H1 (cell line): ENCODE measurements around the gene DENND4B. TPM values are rescaled to one million over a fixed set of nuclear protein-coding genes. Genes with fewer than 3 reads are reported as not detected.
A peak's percentile ranks its signal among the peaks of the same experiment; 100 is the strongest.

ENCODE experiments used
- CTCF ChIA-PET: fragments of 300-600 bp; sonication (Branson Sonifier 250); formaldehyde crosslinking; loops from one replicate; lab custom pipeline; 2021; ENCODE audit not compliant: partially characterized antibody; lab: Charles Lee
- POLR2A ChIA-PET: fragments of 300-600 bp; sonication (Branson Sonifier 250); formaldehyde crosslinking; loops from one replicate; lab custom pipeline; 2021; ENCODE audit warnings: inconsistent platforms; ENCODE audit not compliant: partially characterized antibody; lab: Charles Lee
- DNase-seq, 2 experiments: peaks; one replicate each; pipeline versions ENCODE4 v3.0.0 to v3.0.0-alpha.2; 2010 to 2022; ENCODE audit warnings: low spot score in 2 of 2, low read depth in 1 of 2, mixed read lengths in 1 of 2
- FAIRE-seq: peaks from 2 replicates; lab custom pipeline; 2011; peaks lifted over from hg19 to GRCh38; lab: Jason Lieb, UNC
- H2AFZ ChIP-seq: 2 replicates; pipeline ENCODE4 v1.8.1; 2012; ENCODE audit warnings: low read length, inconsistent platforms
- H2AK5ac ChIP-seq: 2 replicates; pipeline ENCODE4 v1.6.1; 2013; ENCODE audit warnings: low read depth, low read length
- H2BK120ac ChIP-seq: replicated peaks from 2 replicates; pipeline ENCODE3; 2013; ENCODE audit warnings: low read depth, low read length, inconsistent platforms
- H2BK12ac ChIP-seq: 2 replicates; pipeline ENCODE4 v1.6.1; 2013; ENCODE audit warnings: low read depth, low read length
- H2BK15ac ChIP-seq: 2 replicates; pipeline ENCODE4 v1.6.1; 2013; ENCODE audit warnings: low read length
- H2BK20ac ChIP-seq: 2 replicates; pipeline ENCODE4 v1.6.1; 2013; ENCODE audit warnings: low read length
- H2BK5ac ChIP-seq: 2 replicates; pipeline ENCODE4 v1.6.1; 2013; ENCODE audit warnings: low read depth, low read length
- H3K14ac ChIP-seq: 2 replicates; pipeline ENCODE4 v1.6.1; 2013; ENCODE audit warnings: inconsistent platforms; ENCODE audit not compliant: insufficient read length
- H3K18ac ChIP-seq: 2 replicates; pipeline ENCODE4 v1.6.1; 2013; ENCODE audit warnings: low read length; ENCODE audit errors: extremely low read depth
- H3K23ac ChIP-seq: 2 replicates; pipeline ENCODE4 v1.6.1; 2013; ENCODE audit warnings: inconsistent platforms; ENCODE audit not compliant: insufficient read length
- H3K23me2 ChIP-seq: 2 replicates; pipeline ENCODE4 v1.6.1; 2013; ENCODE audit warnings: low read depth, low read length
- H3K27ac ChIP-seq: 2 replicates; pipeline ENCODE4 v1.6.1; 2011; ENCODE audit warnings: low read depth, low read length, inconsistent platforms
- H3K27me3 ChIP-seq, 4 experiments: replicated peaks in 1 of 4; 1 replicate in 1 of 4; 2 replicates in 3 of 4; pipeline versions ENCODE4 v1.6.1 to v1.8.1; 2011 to 2013; ENCODE audit warnings: low read length in 3 of 4, mild to moderate bottlenecking in 3 of 4, inconsistent platforms in 2 of 4, mixed read lengths in 2 of 4, moderate library complexity in 1 of 4; ENCODE audit not compliant: control insufficient read depth in 3 of 4, insufficient read depth in 3 of 4; ENCODE audit errors: extremely low read depth in 1 of 4
- H3K36me3 ChIP-seq, 4 experiments: 2 replicates each; pipeline versions ENCODE4 v1.6.1 to v1.8.1; 2011 to 2013; ENCODE audit warnings: mild to moderate bottlenecking in 4 of 4, low read length in 3 of 4, moderate library complexity in 2 of 4, control low read depth in 1 of 4, inconsistent platforms in 1 of 4; ENCODE audit not compliant: insufficient read depth in 4 of 4, control insufficient read depth in 2 of 4
- H3K4ac ChIP-seq: replicated peaks from 2 replicates; pipeline ENCODE3; 2013; ENCODE audit warnings: low read length, low read depth, mixed read lengths, inconsistent platforms; ENCODE audit not compliant: insufficient read length
- H3K4me1 ChIP-seq, 4 experiments: replicated peaks in 1 of 4; 1 replicate in 1 of 4; 2 replicates in 3 of 4; pipeline versions ENCODE4 v1.6.1 to v1.8.1; 2011 to 2013; ENCODE audit warnings: low read length in 3 of 4, inconsistent platforms in 2 of 4, mixed read lengths in 1 of 4; ENCODE audit not compliant: insufficient read depth in 4 of 4, control insufficient read depth in 3 of 4
- H3K4me2 ChIP-seq, 2 experiments: 2 replicates each; pipeline versions ENCODE4 v1.6.1 to v1.8.1; 2011 to 2013; ENCODE audit warnings: low read depth in 2 of 2, low read length in 2 of 2, control low read depth in 1 of 2, inconsistent platforms in 1 of 2, mild to moderate bottlenecking in 1 of 2; ENCODE audit not compliant: insufficient read depth in 1 of 2
- H3K4me3 ChIP-seq, 4 experiments: fragments of 200-600, 300-600 bp in 1 of 4; sonication (generic), shearing (Covaris generic), sonication (Bioruptor Twin) in 1 of 4; 2 replicates each; pipeline versions ENCODE4 v1.5.1 to v1.8.1; 2011 to 2016; ENCODE audit warnings: low read length in 4 of 4, low read depth in 3 of 4, control low read depth in 2 of 4, inconsistent platforms in 2 of 4, mild to moderate bottlenecking in 2 of 4, mixed read lengths in 1 of 4, moderate library complexity in 1 of 4; ENCODE audit not compliant: insufficient read depth in 2 of 4; ENCODE audit errors: extremely low read depth in 1 of 4
- H3K56ac ChIP-seq: replicated peaks from 2 replicates; pipeline ENCODE3; 2013; ENCODE audit warnings: low read depth, mild to moderate bottlenecking, mixed read lengths, low read length, inconsistent platforms; ENCODE audit not compliant: insufficient read length
- H3K79me1 ChIP-seq: 2 replicates; pipeline ENCODE4 v1.6.1; 2013; ENCODE audit warnings: low read depth, low read length, control low read depth
- H3K79me2 ChIP-seq, 2 experiments: 2 replicates each; pipeline versions ENCODE4 v1.6.1 to v1.8.1; 2012 to 2013; ENCODE audit warnings: low read length in 2 of 2, mild to moderate bottlenecking in 2 of 2, inconsistent platforms in 1 of 2; ENCODE audit not compliant: insufficient read depth in 2 of 2, control insufficient read depth in 1 of 2
- H3K9ac ChIP-seq, 4 experiments: replicated peaks in 1 of 4; 1 replicate in 1 of 4; 2 replicates in 3 of 4; pipeline versions ENCODE4 v1.6.1 to v1.8.1; 2011 to 2013; ENCODE audit warnings: low read depth in 3 of 4, low read length in 3 of 4, control low read depth in 2 of 4, mild to moderate bottlenecking in 2 of 4, moderate library complexity in 2 of 4, inconsistent platforms in 1 of 4; ENCODE audit errors: extremely low read depth in 1 of 4
- H3K9me3 ChIP-seq, 2 experiments: 2 replicates each; pipeline versions ENCODE4 v1.6.1 to v1.8.1; 2012 to 2013; ENCODE audit warnings: mild to moderate bottlenecking in 2 of 2, moderate library complexity in 2 of 2, control low read depth in 1 of 2, inconsistent platforms in 1 of 2, low read depth in 1 of 2, low read length in 1 of 2, mixed read lengths in 1 of 2; ENCODE audit not compliant: insufficient read depth in 2 of 2
- H4K20me1 ChIP-seq, 2 experiments: replicated peaks in 1 of 2; 2 replicates each; pipeline versions ENCODE3 to v1.8.1; 2011 to 2013; ENCODE audit warnings: inconsistent platforms in 2 of 2, low read length in 2 of 2, mild to moderate bottlenecking in 1 of 2; ENCODE audit not compliant: insufficient read depth in 2 of 2, control insufficient read depth in 1 of 2
- H4K5ac ChIP-seq: 2 replicates; pipeline ENCODE4 v1.6.1; 2013; ENCODE audit warnings: low read length, low read depth, mixed read lengths, inconsistent platforms; ENCODE audit not compliant: insufficient read length
- H4K8ac ChIP-seq: 2 replicates; pipeline ENCODE4 v1.8.0; 2013; ENCODE audit warnings: mild to moderate bottlenecking, moderate library complexity, low read length, inconsistent platforms; ENCODE audit not compliant: insufficient read depth; ENCODE audit errors: extremely low read depth
- H4K91ac ChIP-seq: replicated peaks from 2 replicates; pipeline ENCODE3; 2013; ENCODE audit warnings: low read length, mixed read lengths, inconsistent platforms; ENCODE audit not compliant: insufficient read length
- CEBPB ChIP-seq: IDR thresholded peaks from 2 replicates; pipeline ENCODE4 v1.6.1; 2012; ENCODE audit warnings: low read depth, low read length
- CHD1 ChIP-seq: IDR thresholded peaks from 2 replicates; pipeline ENCODE4 v1.6.1; 2012; ENCODE audit warnings: low read depth, low read length, improper control_type of control experiment
- E2F6 ChIP-seq: IDR thresholded peaks from 2 replicates; pipeline ENCODE4 v1.6.1; 2012; ENCODE audit warnings: inconsistent platforms
- FOSL1 ChIP-seq: IDR thresholded peaks from 2 replicates; pipeline ENCODE4 v1.6.1; 2011; ENCODE audit warnings: mild to moderate bottlenecking, low read depth, low read length, moderate library complexity; ENCODE audit not compliant: insufficient read depth
- HDAC6 ChIP-seq: IDR thresholded peaks from one replicate; pipeline ENCODE4 v1.7.1; 2012; ENCODE audit warnings: low read depth, mild to moderate bottlenecking, inconsistent platforms, low read length, moderate library complexity
- RAD21 ChIP-seq, 2 experiments: IDR thresholded peaks in 1 of 2; conservative IDR thresholded peaks in 1 of 2; 2 replicates each; pipeline ENCODE4 v1.6.1; 2011; ENCODE audit warnings: low read depth in 2 of 2, low read length in 2 of 2, improper control_type of control experiment in 1 of 2, inconsistent platforms in 1 of 2, mild to moderate bottlenecking in 1 of 2, moderate library complexity in 1 of 2
- SAP30 ChIP-seq: fragments of 300-600 bp; sonication (generic); IDR thresholded peaks from 2 replicates; pipeline ENCODE4 v1.7.1; 2012; ENCODE audit warnings: low read length, moderate library complexity, mild to moderate bottlenecking, inconsistent platforms; ENCODE audit not compliant: insufficient read depth, insufficient replicate concordance
- SIN3A ChIP-seq, 2 experiments: IDR thresholded peaks in 1 of 2; conservative IDR thresholded peaks in 1 of 2; 2 replicates each; pipeline ENCODE4 v1.6.1; 2011 to 2012; ENCODE audit warnings: low read length in 2 of 2, improper control_type of control experiment in 1 of 2, low read depth in 1 of 2, mild to moderate bottlenecking in 1 of 2
- TAF1 ChIP-seq: IDR thresholded peaks from 2 replicates; pipeline ENCODE4 v1.6.1; 2011; ENCODE audit warnings: mild to moderate bottlenecking, low read depth, low read length
- TEAD4 ChIP-seq: IDR thresholded peaks from 2 replicates; pipeline ENCODE4 v1.6.1; 2012; ENCODE audit warnings: low read depth, low read length, inconsistent platforms, mixed read lengths
- WGBS, 2 experiments: shearing (Covaris generic) in 1 of 2; methylation state at CpG; one replicate each; pipeline versions ENCODE4 v1.1.6 to v1.1.7; 2013 to 2015; ENCODE audit warnings: low lambda C conversion rate in 2 of 2, mixed read lengths in 2 of 2, inconsistent platforms in 1 of 2, low coverage in 1 of 2, missing lambda C conversion rate in 1 of 2; ENCODE audit not compliant: insufficient replicate concordance in 2 of 2, insufficient coverage in 1 of 2, insufficient read length in 1 of 2; ENCODE audit errors: extremely low coverage in 1 of 2, missing lambda C conversion rate in 1 of 2; 5-methylcytosine and 5-hydroxymethylcytosine counted together
- polyA plus RNA-seq, 7 experiments: library from polyadenylated mRNA; depleted of rRNA in 3 of 7; stranded (reverse) in 5 of 7; unstranded in 2 of 7; fragments of >200 nt in 5 of 7; fragments of 200-250 nt in 2 of 7; gene quantifications; 1 replicate in 5 of 7; 2 replicates in 1 of 7; 4 replicates in 1 of 7; pipeline versions ENCODE4 v1.2.1 to v1.2.3, GENCODE V29; 2011 to 2013; ENCODE audit warnings: missing spikeins in 2 of 7, mixed read lengths in 2 of 7
- total RNA-seq: library from RNA; stranded (reverse); fragmentation: NEBNext Ultra II Directional; extraction: Animal tissue kit (Norgen Biotek cat#: 25700); gene quantifications from 2 replicates; pipeline ENCODE4 v1.2.1, GENCODE V29; 2021

DENND4B gene
- total and polyA plus RNA-seq, 2 of the 8 experiments (the other 6 are each of a cell fraction or from before 2014, with no cell fraction given): 45.6 to 61.1 TPM

- WGBS, 2 experiments: 85% methylated on average over 6 of the region's 6 CpGs; no CpG with 5 or more reads in 1 of the 2 experiments
- Histone ChIP-seq H3K27me3 (no peaks in the 10 kb centered on the region), H3K23ac (no peak overlapping the region), H3K9me3 (no peaks in the 10 kb centered on the region), H2AFZ (no peak overlapping the region), H2BK12ac (no peak overlapping the region), H3K18ac (no peak overlapping the region), H3K4me2 (peak overlapping the region; percentile 96 to 100), H3K4ac (no peak overlapping the region), H2BK5ac (no peak overlapping the region), H2BK15ac (no peak overlapping the region), H3K4me1 (peaks cover 0 to 10% (median 9%) of the 10 kb centered on the region in 4 experiments; a peak in 5 of 7 replicates), H3K9ac (no peak overlapping the region), H3K4me3 (peak overlapping the region; percentile 83 to 93 (median 90); a peak in 5 of 8 replicates), H2AK5ac (no peak overlapping the region), H3K27ac (no peak overlapping the region), H2BK120ac (no peak overlapping the region), H4K8ac (no peak overlapping the region), H4K91ac (no peak overlapping the region), H2BK20ac (no peak overlapping the region), H3K36me3 (peaks cover 5 to 36% (median 25%) of the 10 kb centered on the region in 4 experiments; a peak in 7 of 8 replicates), H3K23me2 (peaks cover 10% of the 10 kb centered on the region), H3K79me2 (peaks cover 0 to 19% of the 10 kb centered on the region in 2 experiments; a peak in 2 of 4 replicates), H4K5ac (no peak overlapping the region), H4K20me1 (peaks cover 0 to 4% of the 10 kb centered on the region in 2 experiments), H3K14ac (no peak overlapping the region), H3K79me1 (0 out of 2 replicates have a peak, but pooled peaks cover 3% of the 10 kb centered on the region), H3K56ac (no peak overlapping the region)
- ChIA-PET POLR2A (interaction anchor here (1.0 to 13.2 kb wide), 10 partner anchors 8 to 198 kb away, joined by 3 to 454 read pairs (median 8); partner anchors contain the start of genes CREB3L4, CRTC2, DENND4B and JTB), CTCF (interaction anchor here (0.6 to 3.9 kb wide), 4 partner anchors 29 to 194 kb away, joined by 3 to 31 read pairs (median 4); no protein-coding TSS in a partner anchor)
- TF ChIP-seq SIN3A (conservative IDR thresholded peaks at IDR 0.05 in 1 of 2, IDR thresholded peaks at IDR 0.05 in 1 of 2; ENCODE audit: low read depth in 1 of 2, low read length in 2 of 2): no peak
- no peak for TF ChIP-seq CHD1
- TF ChIP-seq E2F6: no peak
- TF ChIP-seq TAF1: no peak
- no peak for TF ChIP-seq FOSL1
- no peak for TF ChIP-seq RAD21 (IDR thresholded peaks at IDR 0.05 in 1 of 2, conservative IDR thresholded peaks at IDR 0.05 in 1 of 2; ENCODE audit: low read depth in 2 of 2, low read length in 2 of 2)
- no peak for TF ChIP-seq CEBPB
- TF ChIP-seq HDAC6: no peak
- no peak for TF ChIP-seq TEAD4
- TF ChIP-seq SAP30: no peak
- DNase-seq: no peak
- no peak for FAIRE-seq
Observed at GRCh38 chr1:153984123-153984894, 37.8 kb upstream of the DENND4B start.
